ENCODE data around the gene NT5DC2.

NT5DC2 gene

GRCh38 chr3:52533623-52534280 lies at the start of gene NT5DC2:
Gene NT5DC2, minus strand, starts transcription at chr3:52533857. Its CDS starts 120 bp downstream, at chr3:52533737.
- peak; percentile 81 for DNase-seq

GRCh38 chr3:52574056-52574965 lies 40.7 kb upstream of the NT5DC2 start:
- DNase-seq, result no peak

- no peak for DNase-seq
These were observed 38.6 kb upstream of the NT5DC2 start for GRCh38 chr3:52572221-52572620.

GRCh38 chr3:52570076-52570475 lies 36.4 kb upstream of the NT5DC2 start:
- no peak for DNase-seq

GRCh38 chr3:52568069-52568468 lies 34.4 kb upstream of the NT5DC2 start:
- DNase-seq, result no peak

GRCh38 chr3:52563984-52564383 lies 30.3 kb upstream of the NT5DC2 start:
- no peak for DNase-seq

GRCh38 chr3:52561028-52561747 lies 27.5 kb upstream of the NT5DC2 start:
- no peak for DNase-seq

GRCh38 chr3:52558436-52558835 lies 24.8 kb upstream of the NT5DC2 start:
- DNase-seq, result no peak

GRCh38 chr3:52557011-52557960 lies 23.6 kb upstream of the NT5DC2 start:
- no peak for DNase-seq

GRCh38 chr3:52555056-52555455 lies 21.4 kb upstream of the NT5DC2 start:
- no peak for DNase-seq

- DNase-seq, result no peak
These were observed 20.5 kb upstream of the NT5DC2 start for GRCh38 chr3:52554026-52554755.

- DNase-seq, result no peak
These were observed 18.4 kb upstream of the NT5DC2 start for GRCh38 chr3:52552089-52552488.

- DNase-seq, result no peak
These were observed 17.5 kb upstream of the NT5DC2 start for GRCh38 chr3:52551118-52551517.

GRCh38 chr3:52547143-52547542 lies 13.5 kb upstream of the NT5DC2 start:
- DNase-seq, result no peak

- DNase-seq, result no peak
These were observed 12.6 kb upstream of the NT5DC2 start for GRCh38 chr3:52546111-52546901.

GRCh38 chr3:52544937-52545336 lies 11.3 kb upstream of the NT5DC2 start:
- DNase-seq, result no peak

GRCh38 chr3:52541050-52541449 lies 7.4 kb upstream of the NT5DC2 start:
- no peak for DNase-seq

GRCh38 chr3:52539010-52539653 lies 5.5 kb upstream of the NT5DC2 start:
- no peak for DNase-seq

GRCh38 chr3:52537726-52538421 lies 4.2 kb upstream of the NT5DC2 start:
- no peak for DNase-seq

Measured in stimulated activated CD4-positive, alpha-beta T cell treated with anti-CD3 and anti-CD28 coated beads, Interleukin-15, amount 100 ng/mL, for 24 hours (primary cell).